EL (cell line): Measurements from ENCODE around the gene MOCS2.
"Not testable (repeated sequence)": the region's sequence is repeated elsewhere in the genome, so short reads cannot be mapped to it uniquely, and the experiment has no call there.

Experiments used
- DNase-seq: peaks from one replicate; pipeline ENCODE4 v3.0.0-alpha.2; 2016

Gene MOCS2

DNA sequence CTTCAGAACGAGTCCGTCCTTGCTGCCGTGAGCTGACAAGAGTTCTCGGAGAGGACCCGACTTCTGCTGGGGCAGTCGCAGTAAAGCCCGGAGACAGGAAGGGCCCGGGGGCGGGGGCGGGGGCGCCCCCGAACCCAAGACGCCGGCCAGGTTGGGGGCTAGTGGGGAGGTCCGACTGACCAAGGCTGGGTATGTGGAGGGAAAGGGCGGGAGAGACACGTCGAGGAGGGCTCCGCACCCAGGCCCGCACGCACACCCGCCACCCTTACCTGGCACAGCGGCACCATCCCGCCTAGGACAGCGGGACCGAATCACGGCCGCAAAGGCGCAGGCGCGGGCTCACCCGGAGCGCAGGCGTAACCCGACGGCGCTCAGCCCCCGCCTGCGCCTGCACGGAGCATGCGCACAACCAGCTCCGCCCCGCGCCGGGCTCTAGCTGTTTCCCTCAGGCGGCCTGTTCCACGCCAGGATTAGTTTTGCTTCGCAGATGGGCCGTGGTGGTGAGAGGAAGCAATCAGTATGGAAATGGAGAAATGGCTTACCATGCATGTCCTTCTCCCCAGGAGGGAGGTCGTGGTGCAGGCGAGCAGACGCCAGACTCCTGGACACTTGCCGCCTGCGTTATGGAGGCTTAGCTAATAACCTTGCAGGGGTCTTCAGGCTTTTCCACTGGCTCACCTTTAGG is at the start of gene MOCS2:
Gene MOCS2, minus strand, starts transcription at position 315 of the 685 bp plus-strand sequence. CDS start 2,583 bp downstream, outside the sequence.
- peak; percentile 93 for DNase-seq

GRCh38 chr5:53151713-53152458 is 42.3 kb upstream of the MOCS2 start:
- DNase-seq: peak; percentile 85

- no peak for DNase-seq
Measured at GRCh38 chr5:53133020-53133419, 23.5 kb upstream of the MOCS2 start.

DNA sequence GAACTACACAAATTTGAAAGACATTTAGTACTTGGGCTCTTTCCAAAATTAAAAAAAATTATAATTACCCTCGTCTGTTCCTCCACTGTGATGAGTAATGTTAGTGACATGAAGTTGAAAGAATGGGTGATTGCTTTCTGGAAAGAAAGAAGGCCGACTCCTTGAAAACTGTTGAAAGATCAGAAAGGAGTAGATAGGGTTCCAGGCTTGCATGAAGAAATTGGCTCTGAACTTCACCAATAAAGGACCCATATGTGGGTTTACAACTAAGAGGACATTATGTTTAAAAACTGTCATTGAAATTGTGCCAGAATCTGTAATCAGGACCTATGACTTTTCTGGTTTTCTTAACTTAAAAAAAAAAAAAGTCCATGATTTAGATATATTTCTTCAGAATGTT is 20.7 kb upstream of the MOCS2 start:
- DNase-seq: peak; percentile 53

- no peak for DNase-seq
Measured at GRCh38 chr5:53128481-53128880, 18.9 kb upstream of the MOCS2 start.

DNA sequence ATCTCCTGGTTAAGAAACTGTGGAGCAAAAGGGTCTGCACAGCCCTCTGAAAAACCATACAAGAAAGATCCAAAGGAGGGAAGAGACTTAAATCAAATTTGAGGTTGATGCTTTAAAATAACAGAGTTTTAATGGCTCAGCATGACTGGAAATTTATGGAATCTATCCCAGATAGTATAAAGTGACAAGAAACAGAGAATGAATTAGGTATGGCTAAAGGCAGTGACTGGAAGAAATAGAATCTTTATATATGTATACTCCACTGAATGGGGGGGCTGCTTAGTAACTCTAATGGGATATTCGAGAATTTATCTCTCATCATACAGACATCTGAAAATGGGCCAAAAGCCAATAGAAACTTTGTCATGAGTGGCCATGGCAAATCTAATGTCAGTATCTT is 17.6 kb upstream of the MOCS2 start:
- DNase-seq: no peak

- peak; percentile 84 for DNase-seq
Measured at GRCh38 chr5:53126521-53126920, 17.0 kb upstream of the MOCS2 start.

DNA sequence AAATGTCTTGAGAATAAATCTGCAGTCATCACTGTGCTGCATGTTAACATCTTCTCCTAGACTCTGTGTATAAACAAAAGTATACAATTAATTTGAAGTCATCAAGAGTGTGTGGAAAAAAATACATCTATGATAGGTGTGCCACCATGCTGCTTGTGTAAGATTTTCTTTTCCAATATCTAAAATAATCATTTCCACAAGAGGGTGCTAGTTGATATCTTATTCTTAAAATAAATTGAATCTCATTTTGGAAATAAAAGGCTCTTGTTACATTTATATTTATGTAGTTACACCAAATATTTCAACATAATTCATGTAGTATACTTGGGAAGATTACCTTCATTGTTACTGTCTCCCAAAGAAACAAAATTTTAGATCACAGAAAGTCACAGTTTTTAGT is 14.1 kb upstream of the MOCS2 start:
- peak; percentile 25 for DNase-seq

GRCh38 chr5:53120165-53120564 is 10.6 kb upstream of the MOCS2 start:
- DNase-seq: no peak

- DNase-seq: no peak
Measured at GRCh38 chr5:53118879-53119278, 9.3 kb upstream of the MOCS2 start.

DNA sequence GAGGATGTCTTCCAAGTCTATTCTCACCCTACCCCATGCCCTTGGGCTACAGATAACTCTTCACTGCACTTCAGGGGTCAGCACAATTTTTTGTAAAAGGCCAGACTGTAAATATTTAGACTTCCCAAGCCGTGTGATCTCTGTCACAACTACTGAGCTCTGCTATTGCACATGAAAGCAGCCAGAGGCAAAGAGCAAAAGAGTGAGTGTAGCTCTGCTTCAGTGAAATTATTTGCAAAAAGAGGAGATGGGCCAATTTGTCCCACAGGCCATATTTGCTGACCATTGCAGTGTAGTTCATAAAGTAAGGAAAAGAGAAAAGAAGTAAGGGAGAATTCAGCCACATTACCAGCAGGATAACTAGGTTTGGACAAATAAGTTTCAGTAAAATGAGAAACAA is 7.0 kb upstream of the MOCS2 start:
- no peak for DNase-seq

GRCh38 chr5:53114988-53115387 is 5.4 kb upstream of the MOCS2 start:
- no peak for DNase-seq

DNA sequence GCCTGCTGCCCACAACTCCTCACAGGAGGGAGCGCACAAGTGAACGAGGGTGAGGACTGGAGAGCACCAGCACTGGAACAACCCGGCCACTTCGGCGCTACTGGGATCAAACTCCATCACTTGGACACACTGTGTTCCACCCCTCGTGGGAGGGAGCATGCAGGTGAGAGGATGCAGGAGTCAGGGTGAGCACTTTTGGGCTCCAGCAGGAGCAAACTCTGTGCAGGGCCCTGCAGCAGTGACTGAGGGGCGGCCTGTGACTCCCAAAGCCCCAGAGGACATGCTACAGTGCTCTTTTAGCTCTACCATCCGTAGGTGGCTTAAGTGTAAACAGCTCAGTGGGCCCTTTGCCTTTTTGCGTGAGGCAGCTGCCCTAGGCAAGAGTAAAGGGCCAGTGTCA is 4.4 kb upstream of the MOCS2 start:
- DNase-seq: no peak

GRCh38 chr5:53112909-53113308 is 3.4 kb upstream of the MOCS2 start:
- no peak for DNase-seq

- not testable (repeated sequence) for DNase-seq
Measured at GRCh38 chr5:53112307-53112706, 2.8 kb upstream of the MOCS2 start.

DNA sequence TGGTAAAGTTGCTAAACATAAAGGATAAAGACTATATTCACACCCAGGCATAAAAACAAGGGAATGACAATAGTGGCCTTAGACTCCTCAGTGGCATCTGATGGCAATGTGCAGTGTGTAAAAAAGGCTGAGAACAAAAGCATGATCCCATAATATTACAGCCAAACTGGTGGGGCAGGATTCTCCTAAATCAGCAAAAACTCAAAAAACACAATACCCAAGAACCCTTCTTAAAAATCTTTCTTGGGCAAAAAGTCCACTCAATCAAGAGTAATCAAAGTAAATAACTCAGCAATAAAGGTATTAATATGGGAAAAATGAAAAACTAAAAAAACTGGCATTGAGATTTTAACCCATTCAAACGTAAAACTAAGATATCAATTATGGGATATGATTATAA is 1.6 kb upstream of the MOCS2 start:
- DNase-seq: no peak

DNA sequence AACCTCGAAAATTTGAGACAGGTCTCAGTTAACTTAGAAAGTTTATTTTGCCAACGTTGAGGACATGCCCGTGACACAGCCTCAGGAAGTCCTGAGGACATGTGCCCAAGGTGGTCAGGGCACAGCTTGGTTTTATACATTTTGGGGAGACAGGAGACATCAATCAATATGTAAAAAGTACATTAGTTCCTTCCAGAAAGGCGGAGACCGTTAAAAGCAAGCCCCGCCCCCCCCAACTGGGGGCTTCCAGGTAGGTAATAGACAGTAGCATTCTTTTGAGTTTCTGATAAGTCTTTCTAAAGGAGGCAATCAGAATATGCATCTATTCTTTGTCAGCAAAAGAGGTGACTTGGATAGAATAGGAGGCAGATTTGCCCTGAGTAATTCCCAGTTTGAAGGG is 599 bp upstream of the MOCS2 start:
- DNase-seq: no peak

- DNase-seq: no peak
Measured at GRCh38 chr5:53109056-53109442, 508 bp downstream of the MOCS2 start.

DNA sequence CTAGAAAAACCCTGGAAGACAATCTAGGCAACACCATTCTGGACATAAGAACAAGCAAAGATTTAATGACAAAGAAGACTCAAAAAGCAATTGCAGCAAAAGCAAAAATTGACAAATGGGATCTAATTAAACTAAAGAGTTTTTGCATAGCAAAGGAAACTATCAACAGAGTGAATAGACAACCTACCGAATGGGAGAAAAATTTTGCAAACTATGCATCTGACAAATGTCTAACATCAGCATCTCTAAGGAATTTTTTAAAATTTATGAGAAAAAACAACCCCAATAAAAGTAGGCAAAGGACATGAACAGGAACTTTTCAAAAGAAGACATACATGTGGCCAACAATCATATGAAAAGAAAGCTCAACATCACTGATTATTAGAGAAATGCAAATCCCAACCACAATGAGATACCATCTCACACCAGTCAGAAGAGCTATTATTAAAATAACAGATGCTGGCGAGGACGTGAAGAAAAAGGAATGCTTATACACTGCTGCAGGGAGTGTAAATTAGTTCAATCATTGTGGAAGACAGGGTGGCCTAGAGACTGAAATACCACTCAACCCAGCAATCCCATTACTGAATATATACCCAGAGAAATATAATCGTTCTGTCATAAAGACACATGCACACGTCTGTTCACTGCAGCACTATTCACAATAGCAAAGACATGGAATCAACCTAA is 3.8 kb downstream of the MOCS2 start:
- DNase-seq: no peak

- no peak for DNase-seq
Measured at GRCh38 chr5:53100606-53101005, 9.0 kb downstream of the MOCS2 start.

DNA sequence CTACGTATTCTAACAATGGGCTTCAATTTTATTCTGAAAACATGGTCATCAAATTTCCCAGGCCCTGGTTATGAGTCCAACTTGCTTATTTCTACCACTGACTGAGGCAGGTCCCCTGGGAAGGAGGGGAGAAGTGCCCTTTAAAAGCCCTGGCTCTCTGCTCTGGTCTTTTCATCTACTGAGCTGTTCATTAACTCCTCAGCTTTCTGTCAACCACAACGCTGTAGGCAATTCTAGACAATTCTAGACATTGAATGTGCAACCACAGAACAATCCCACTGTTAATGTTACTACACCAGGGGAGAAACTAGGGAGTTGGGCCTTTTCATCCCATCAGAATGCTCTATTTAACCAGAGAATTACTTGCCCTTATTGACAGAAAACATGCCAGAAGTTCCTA is 10.0 kb downstream of the MOCS2 start:
- DNase-seq: no peak

DNA sequence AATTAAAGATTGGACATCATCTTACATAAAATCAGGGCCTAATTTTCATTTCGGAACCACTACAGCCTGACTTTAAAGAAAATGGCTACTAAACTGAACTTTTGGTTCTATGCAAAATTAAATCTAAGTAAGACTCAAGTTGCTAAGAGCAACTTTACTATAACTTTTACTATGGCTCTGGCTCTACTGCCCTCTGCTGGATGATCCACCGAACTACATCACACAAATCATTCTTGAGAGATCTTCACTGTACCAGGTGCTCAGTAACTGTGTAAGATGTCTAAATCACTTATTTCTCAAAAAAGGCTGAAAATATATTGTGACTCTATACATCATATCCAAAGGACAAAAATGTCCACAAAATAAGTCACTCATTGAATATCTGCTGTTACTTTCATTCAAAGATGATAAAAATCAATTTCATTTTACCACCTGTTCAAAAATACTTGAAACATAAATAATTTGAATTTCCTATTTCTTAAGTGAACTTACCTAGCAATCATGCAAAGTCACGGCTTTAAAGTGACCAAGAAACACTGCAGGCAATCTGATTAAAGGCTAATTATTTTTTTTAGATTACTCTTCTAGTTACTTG is 13.5 kb downstream of the MOCS2 start:
- peak; percentile 64 for DNase-seq

DNA sequence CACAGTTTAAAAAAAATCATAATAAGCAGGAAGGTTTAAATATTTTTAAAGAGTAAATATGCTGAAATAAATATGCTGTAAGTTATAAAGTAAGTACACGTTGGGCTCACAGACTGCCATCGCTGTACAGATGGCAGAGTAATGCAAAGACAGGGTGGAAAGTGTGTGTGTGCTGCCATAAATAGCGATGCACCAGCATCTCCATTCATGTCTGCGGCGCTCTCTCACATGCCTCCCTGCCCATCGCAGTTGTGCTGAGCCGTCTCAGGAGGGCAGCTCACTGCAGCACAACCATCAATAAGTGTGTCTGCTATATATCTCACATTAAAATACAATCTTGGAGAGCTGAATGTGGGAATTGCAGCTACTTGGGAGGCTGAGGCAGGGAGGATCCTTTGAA is 14.3 kb downstream of the MOCS2 start:
- DNase-seq: no peak

- no peak for DNase-seq
Measured at GRCh38 chr5:53092242-53092641, 17.3 kb downstream of the MOCS2 start.
